HG03139 (cell line): ENCODE data around the gene GNA15.

ENCODE experiments used
- ATAC-seq: cut with Tn5 transposase; IDR thresholded peaks from one replicate; pipeline ENCODE4 v1.9.1; 2021; ENCODE audit not compliant: unreplicated experiment

Gene GNA15

DNA sequence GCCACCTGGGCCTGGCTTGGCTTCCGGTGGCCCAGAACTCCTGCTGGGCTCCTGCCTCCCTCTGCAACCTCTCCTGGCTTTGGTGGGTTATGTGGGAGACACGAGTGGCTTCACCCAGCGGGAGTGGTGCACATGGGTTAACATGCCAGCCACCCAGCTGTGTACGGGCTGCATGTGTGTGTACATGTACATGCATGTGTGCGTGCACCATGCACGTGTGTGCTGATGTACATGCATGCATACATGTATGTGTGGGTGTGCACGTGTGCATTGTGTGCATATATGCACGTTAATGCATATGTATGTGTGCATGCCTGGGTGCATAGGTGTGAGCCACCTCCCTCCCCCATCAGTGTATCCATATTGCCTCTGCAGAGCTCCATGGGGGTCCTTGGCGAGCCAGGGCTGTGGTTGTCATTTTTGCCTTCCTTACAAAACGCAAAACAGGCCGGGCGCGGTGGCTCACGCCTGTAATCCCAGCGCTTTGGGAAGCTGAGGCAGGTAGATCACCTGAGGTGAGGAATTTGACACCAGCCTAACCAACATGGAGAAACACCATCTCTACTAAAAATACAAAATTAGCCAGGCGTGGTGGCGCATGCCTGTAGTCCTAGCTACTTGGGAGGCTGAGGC lies 29.2 kb upstream of the GNA15 start:
- no peak for ATAC-seq

DNA sequence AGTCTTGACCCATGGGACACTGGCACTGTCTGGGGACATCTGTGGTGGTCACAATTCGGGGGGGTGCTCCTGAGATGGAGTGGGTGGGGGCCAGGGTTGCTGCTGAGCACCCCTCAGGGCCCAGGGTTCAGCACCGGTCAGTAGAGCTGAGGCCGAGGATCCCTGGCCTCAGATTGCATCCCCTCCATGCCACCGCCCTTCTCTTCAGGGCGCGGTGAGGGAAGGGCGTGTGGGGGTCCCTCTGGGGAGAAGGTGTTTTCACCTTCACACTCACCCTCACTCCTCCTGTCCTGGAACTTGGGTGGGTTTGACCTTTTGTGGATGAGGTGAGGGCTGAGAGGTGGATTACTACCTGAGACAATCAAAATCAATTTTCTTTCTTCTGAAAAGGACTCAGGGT lies 28.2 kb upstream of the GNA15 start:
- ATAC-seq: no peak

DNA sequence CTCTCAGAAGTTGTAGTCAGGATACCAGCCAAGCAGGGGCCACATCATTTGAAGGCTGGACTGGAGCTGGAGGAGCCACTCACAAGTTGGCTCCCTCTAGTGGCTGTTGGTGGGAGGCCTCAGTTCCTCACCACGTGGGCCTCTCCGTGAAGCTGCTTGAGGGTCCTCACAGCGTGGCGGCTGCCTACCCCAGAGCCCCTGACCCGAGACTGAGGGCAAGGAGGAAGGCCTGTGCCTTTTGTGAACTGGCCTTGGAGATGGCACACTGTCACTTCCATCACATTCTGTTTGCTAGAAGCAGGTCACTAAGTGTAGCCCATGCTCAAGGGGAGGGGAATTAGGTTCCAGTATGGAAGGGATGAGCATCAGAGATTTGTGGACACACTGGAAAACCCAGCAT lies 27.1 kb upstream of the GNA15 start:
- no peak for ATAC-seq

DNA sequence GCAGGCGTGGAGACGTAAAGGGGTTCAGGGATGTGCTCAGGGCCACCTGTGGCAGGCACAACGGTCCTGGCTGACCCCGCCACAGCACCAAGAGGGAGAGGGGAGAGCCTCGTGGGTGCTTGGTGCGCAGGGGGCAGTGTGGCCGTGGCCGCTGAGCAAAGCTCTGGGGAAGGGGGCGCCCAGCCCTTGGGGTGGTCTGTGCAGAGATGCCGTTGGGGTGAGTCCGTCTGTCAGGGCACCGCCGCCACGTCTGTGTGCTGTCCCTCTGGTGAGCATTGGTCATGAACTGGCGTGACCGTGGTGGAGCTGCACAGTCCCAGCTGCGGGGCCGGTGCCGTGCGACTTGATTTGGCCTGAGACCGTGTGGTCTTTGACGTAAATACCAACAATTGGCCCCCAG lies 26.3 kb upstream of the GNA15 start:
- ATAC-seq: no peak

DNA sequence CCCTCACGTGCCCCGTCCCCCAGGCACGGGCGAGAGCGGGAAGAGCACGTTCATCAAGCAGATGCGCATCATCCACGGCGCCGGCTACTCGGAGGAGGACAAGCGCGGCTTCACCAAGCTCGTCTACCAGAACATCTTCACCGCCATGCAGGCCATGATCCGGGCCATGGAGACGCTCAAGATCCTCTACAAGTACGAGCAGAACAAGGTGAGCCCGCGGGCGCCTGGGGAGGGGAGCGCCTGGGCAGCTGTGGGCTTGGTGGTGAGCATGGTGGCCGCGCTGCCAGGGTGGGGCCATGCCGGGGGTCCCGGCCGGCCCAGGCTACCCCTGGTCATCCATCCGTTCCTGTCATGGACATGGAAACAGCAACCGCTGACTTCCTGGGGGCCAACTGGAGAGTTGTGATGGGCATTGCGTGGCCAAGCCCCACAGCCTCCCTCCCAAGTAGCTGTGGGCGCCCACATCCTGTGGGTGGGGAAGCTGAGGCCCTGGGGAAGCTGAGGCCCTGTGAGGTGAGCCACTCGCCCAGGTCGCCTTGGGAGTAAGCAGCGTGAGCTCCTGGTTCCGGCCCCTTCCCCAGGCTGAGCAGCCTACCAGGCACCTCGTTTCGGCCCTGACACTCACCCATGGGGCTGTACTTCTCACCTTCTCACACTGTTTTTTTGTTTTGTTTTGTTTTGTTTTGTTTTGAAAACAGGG lies 25.6 kb upstream of the GNA15 start:
- ATAC-seq: no peak

DNA sequence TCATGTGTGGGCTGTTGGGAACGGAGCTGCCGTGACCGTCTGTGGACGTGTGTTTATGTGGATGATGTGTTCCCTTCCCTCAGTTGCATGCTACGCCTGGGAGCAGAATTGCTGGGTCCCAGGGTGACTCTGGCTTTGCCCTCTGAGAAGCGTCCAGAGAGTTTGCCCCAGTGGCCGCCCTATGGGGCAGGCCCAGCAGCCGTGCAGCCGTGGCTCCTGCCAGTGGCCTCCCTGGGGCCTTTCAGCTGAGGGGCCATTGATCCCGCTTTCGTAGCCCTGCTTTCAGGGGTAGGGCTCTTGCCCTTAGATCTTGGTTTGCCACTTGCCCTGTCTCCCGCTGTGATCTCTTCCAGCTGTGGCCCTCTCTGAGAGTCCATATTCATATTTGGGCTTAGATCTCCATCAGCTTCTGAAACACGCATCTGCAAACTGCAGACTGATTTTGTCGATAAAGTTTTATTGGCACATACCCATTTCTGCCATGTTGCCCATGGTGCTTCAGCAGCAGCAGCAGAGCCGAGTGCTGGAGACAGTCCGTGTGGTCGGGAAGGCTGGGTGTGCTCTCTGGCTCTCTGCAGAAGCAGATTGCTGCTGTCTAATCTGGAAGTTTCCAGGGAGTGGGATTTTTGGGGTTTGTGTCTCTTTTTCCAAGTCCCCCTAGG lies 24.1 kb upstream of the GNA15 start:
- no peak for ATAC-seq

DNA sequence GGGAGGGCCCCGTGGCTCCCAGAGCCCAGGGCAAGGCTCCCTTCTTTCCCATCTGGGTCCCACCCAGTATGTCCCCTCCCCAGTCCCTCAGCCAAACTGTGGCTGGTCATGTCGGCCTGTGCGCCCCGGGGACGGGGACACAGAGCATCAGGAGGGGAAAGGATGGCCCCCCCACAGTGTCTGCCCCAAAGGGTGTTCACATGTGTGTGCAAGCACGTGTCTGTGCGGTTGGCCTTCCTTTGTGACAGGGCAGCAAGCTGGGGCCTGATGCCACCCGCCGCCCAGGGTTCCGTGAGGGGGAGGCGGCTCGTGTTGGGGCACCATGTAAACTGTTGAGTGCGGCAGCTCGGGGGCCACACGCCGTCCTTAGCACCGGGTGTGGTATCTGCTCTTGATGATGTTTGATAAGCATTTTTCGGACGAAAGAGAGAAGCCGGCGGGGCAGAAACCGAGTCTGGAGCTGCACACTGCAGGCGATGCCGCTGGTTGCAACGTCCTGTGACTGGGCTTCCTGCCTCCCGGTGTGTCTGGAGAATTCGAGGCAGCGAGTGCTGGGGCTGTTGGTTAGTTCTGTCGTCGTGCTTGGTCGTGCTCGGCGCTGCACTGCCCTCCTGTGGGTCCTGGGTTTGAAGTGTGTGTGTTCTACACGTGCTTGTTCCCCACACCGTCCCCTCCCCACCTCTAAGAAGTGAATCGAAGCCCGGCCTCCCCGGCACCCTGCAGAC lies 23.3 kb upstream of the GNA15 start:
- ATAC-seq: no peak

DNA sequence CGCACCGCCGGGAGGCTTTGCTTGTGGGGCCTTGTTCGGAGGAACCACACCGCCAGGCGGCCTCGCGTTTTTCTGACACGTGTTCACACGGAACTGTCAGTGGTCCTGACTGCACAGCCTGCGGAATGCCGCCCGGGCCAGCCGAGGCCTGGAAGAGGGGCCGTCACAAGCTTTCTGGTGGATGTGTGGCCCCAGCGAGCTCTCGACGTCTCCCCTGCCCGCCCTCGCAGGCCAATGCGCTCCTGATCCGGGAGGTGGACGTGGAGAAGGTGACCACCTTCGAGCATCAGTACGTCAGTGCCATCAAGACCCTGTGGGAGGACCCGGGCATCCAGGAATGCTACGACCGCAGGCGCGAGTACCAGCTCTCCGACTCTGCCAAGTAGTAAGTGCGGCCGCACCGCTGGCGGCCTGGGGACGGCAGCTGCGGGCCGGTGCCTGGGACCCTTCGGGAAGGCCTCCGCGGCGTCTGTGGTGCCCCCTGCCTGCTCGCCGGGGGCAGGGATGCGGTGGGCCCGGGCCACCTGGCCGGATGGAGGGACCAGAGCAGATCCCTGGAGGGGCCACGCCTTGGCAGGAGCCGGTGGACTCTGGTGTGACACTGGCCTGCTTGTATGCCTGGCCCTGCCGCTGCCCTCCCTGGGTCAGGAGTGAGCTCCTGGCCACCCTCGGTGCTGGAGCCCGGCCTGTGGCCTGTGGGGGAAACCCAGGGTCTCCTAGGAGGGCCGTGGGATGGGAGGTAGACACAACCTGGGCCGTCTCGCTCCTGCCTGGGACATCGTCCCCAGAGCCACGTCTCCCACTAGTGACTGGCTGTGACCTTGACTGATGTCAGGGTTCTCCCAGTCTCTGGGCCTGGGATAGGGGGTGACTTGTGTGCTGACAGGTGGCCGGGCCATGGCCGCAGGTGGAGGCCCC lies 22.5 kb upstream of the GNA15 start:
- ATAC-seq: no peak

DNA sequence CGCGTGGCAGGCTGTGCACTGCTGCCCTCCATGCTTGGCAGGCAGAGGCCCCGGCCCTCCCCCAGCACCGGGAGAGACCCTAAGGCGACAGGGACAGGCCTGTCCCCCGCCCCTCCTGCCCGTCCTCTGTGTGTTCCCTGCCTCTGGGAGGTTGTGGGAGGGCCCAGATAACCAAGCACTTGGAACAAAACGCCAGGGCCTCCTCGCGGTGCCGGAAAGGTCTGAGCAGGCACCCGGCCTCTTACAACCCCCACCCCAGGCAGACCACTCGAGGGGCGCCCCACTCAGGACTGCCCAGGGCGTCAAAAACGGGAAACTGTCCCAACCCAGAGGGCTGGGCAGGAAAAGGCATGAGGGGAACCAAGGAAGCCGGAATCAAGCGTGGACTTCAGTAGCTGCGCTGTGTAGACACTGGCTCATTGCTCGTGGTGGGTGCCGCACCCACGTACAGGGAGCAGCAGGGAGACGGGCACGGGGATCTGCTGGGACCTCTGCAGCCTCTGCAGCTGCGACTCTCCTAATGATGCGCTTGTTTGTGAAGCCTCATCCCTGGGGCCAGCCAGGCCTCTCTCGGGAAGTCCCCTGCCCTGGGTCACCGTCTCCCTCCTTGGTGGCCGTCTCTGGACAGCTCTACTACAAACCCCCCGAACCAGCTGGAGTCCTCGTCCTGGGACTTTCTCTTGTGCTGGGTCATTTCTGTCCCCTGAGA lies 21.7 kb upstream of the GNA15 start:
- ATAC-seq: no peak

DNA sequence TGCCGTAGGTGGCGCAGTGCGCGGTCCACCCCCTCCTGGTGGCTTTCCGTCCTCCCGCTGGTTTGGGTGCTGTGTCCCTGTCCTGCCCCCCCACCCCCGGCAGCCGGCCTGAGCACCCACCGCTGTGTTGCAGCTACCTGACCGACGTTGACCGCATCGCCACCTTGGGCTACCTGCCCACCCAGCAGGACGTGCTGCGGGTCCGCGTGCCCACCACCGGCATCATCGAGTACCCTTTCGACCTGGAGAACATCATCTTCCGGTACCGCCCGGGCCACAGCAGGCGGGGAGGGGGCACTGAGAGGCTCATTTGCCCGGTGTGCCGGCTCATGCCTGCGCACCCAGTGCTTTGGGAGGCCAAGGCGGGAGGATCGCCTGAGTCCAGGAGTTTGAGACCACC lies 21.0 kb upstream of the GNA15 start:
- no peak for ATAC-seq

DNA sequence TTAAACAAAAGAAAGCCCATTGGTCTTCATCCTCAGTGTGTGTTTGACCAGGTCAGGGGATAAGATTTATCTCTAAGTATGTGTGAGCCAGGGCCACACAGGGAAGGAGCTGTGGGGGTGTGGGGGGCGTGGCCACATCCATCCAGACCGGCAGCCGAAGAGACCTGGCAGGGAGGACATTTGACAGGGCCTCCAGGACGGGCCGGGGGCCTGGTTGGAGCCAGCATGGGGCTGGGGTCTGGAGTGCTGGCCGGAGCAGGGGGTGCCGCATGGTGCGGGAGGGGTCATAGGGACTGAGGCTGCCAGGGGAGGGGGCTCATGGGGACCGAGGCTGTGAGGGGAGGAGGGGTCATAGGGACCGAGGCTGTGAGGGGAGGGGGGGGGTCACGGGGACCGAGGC lies 20.4 kb upstream of the GNA15 start:
- no peak for ATAC-seq

DNA sequence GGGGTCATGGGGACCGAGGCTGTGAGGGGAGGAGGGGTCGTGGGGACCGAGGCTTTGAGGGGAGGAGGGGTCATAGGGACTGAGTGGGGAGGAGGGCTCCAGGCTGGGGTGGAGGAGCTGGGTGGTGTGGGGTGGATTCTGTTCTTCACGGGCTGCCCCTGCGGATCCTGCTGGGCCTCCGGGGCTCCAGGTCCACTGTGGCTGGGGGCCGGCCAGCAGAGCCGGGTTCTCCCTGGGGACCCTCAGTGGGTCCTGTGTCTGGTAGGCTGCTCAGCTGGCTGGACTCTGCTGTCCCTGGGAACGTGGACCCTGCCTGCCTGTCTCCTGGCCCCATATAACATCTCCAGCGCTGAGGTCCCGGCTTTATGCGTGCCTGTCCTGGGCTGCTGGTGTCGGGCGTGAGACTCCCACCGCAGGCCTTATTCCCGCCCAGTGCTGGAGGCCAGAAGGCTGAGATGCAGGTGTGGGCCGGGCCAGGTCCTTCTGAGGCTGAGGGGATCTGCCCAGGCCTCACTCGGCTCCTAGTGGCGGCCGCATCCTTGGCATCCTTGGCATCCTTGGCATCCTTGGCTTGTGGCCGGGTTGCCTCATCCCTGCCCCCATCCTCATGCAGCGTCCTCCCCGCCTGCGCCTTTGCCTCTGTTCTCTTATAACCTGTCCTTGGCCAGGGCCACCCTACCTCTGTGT lies 19.8 kb upstream of the GNA15 start:
- no peak for ATAC-seq

DNA sequence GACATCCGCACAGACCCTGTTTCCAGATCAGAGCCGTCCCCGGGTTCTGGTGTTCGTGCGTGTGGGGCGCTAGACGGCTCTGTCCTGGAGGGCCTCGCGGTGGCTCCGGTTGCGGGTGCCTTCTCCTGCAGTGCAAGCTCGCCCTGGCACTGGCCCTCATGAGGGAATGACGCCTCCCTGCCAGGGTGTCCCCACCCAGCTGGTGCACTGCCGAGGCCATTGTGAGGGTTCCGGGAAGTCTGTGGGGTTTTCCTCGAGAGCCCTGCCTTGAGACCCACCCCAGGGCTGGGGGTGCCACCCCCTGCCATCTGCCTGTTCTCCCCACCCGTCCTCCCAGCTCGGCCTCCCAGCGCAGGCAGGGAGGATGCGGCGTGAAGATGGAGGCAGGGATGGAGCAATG lies 19.2 kb upstream of the GNA15 start:
- ATAC-seq: no peak

DNA sequence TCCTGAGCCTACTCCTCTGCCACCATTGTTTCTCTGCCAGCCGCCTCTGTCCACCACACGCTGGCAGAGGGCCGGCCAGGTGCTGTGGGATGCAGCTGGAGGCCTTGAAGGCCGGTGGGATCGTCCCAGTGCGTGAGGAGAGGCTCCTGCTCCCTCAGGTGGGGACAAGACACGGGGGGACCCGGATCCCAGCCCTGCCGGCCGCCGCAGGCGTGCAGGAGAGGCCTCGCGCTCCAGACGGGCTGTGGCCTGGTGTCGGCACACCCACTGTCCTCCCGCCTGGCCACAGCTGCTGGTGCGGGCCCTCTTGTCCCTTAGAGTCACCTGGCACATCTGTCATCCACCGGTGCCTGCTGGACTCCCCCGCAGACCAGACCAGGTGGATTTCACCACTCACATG lies 18.1 kb upstream of the GNA15 start:
- no peak for ATAC-seq

DNA sequence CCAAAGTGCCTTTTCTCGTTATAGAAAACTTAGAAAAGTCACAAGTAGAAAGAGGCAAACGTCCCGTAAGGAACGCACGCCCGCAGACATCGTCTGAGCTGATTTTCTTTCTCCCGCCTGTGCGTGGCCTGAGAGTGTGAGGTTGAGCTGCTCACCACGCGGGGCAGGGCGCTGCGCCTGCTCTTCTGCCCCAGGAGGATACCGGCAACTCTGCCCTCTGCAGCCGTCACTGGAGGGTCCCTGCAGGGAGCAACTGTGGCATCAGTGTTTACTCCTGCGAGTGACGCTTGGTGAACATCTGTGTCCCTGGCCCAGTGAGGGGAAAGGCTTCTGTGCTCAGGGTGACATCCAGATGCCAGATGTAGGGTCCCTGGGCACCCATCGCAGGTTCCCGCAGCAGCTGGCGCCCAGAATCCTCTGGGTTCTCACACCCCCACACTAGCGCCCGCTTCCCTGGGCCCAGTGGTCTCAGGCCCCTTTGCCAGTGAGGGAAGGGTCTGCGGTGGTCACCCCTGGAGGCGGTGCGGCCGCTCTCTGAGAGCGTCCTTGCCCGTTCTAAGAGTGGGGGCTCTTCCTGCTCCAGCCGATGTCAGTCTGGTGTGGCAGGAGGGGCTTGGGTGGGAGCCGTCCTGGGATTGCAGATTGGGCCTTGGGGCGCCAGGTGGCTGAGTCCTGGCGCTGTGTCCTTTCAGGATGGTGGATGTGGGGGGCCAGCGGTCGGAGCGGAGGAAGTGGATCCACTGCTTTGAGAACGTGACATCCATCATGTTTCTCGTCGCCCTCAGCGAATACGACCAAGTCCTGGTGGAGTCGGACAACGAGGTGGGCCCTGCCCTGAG lies 17.4 kb upstream of the GNA15 start:
- no peak for ATAC-seq

DNA sequence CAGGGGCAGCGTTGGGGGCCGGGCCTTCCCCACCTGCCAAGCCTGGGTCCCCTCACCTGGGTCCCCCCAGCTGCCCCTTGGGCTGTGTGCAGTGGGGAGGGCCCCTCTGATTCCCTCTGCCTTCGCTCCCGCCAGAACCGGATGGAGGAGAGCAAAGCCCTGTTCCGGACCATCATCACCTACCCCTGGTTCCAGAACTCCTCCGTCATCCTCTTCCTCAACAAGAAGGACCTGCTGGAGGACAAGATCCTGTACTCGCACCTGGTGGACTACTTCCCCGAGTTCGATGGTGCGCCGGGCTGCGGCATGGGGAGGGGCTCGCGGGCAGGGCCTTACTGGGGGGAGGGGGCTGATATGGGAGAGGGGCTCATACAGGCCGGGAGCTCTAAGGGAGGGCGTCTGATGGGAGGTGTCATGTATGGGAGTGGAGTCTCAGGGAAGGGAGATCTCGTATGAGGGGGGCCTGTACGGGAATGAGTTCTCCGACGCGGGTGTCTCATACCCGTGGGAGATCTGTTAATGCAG lies 16.7 kb upstream of the GNA15 start:
- no peak for ATAC-seq

DNA sequence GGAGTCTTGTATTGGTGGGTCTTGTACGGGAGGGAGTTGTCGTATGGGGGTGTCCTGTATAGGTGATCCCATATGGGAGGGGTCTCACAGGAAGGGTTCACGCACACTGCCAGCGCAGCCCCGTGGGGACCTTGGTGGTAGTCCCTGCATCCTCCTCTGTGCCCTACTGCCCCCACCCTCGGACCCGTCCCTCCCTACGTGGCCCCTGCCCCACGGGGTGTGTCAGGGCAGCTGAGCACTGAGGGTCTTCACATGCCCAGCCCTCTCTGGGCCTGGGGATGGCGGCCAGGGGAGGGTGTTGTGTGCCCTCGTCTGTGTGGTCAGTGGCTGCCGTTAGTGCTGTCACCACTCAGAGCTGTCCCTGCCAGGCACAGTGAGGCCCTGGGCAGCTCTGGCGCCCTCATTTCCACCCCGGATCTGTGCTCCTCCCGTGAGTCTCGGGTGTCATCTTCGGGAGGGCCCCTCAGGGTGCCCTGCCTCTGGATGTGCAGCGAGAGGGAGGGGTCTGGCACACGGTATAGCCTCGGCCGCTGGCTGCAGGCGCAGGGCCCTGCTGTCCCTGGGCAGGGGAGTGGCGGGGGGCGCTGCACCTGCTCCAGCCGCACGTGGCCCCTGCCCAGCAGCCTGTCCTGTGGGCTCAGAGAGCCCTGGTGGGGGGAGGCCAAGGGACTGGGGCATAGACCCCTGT lies 16.0 kb upstream of the GNA15 start:
- ATAC-seq: no peak
